ENCODE results near the gene ANKRD35.
"Not testable (repeated sequence)": the region's sequence is repeated elsewhere in the genome, so short reads cannot be mapped to it uniquely, and the experiment has no call there.

The ANKRD35 gene

GRCh38 chr1:145885738-145886287, at the start of gene ANKRD35:
ANKRD35 (minus strand) TSS chr1:145885866; CDS start chr1:145885758, 108 bp downstream.
- TF ChIP-seq CTCF (IDR thresholded peaks at IDR 0.05; ENCODE audit: low read depth, low read length, missing control alignments) = no peak
- DNase-seq = peak; percentile 74
- no peaks in the 10 kb centered on the region for H3K27me3 ChIP-seq (replicated peaks)
- H3K36me3 ChIP-seq (replicated peaks) = no peaks in the 10 kb centered on the region
- no peak within 1 kb of the TSS for H3K27ac ChIP-seq
- peak within 1 kb of the TSS; percentile 67 for H3K4me3 ChIP-seq (ENCODE audit: low read depth, low read length)
- in situ Hi-C loops (cut with HindIII; ENCODE audit: low pct_ligation_motif_present, low sequenced_read_pairs) = no loop called here

DNA sequence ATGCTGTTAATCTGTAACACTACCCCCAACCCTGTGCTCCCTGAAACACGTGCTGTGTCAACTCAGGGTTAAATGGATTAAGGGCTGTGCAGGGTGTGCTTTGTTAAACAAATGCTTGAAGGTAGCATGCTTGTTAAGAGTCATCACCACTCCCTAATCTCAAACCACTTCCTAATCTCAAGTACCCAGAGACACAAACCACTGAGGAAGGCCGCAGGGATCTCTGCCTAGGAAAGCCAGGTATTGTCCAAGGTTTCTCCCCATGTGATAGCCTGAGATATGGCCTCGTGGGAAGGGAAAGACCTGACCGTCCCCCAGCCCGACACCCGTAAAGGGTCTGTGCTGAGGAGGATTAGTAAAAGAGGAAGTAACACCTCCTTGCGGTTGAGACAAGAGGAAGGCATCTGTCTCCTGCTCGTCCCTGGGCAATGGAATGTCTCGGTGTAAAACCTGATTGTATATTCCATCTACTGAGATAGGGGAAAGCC, 46.9 kb upstream of the ANKRD35 start:
- H3K27me3 ChIP-seq (replicated peaks); H3K27ac ChIP-seq; DNase-seq; H3K4me3 ChIP-seq (ENCODE audit: low read depth, low read length); in situ Hi-C loops (cut with HindIII; ENCODE audit: low pct_ligation_motif_present, low sequenced_read_pairs): not testable (repeated sequence)
- H3K36me3 ChIP-seq (replicated peaks) = peaks cover 30% of the 10 kb centered on the region

- H3K4me3 ChIP-seq (ENCODE audit: low read depth, low read length) = peak overlapping the region; percentile 74
- H3K27ac ChIP-seq = peak overlapping the region; percentile 87
- in situ Hi-C loops (cut with HindIII; ENCODE audit: low pct_ligation_motif_present, low sequenced_read_pairs) = no loop called here
- peaks cover 15% of the 10 kb centered on the region for H3K36me3 ChIP-seq (replicated peaks)
- DNase-seq = no peak
- no peak for TF ChIP-seq CTCF (IDR thresholded peaks at IDR 0.05; ENCODE audit: low read depth, low read length, missing control alignments)
- no peaks in the 10 kb centered on the region for H3K27me3 ChIP-seq (replicated peaks)
These were observed 42.4 kb upstream of the ANKRD35 start for GRCh38 chr1:145927916-145928643.

GRCh38 chr1:145927063-145927886, 41.6 kb upstream of the ANKRD35 start, which contains the start of gene RBM8A:
RBM8A (minus strand) TSS chr1:145927484; CDS start chr1:145927426, 58 bp downstream.
- Histone ChIP-seq H3K27me3 (replicated peaks) (no peaks in the 10 kb centered on the region), H3K36me3 (replicated peaks) (peaks cover 11% of the 10 kb centered on the region), H3K27ac (peak within 1 kb of the TSS; percentile 87), H3K4me3 (ENCODE audit: low read depth, low read length) (peak within 1 kb of the TSS; percentile 74)
- in situ Hi-C loops (cut with HindIII; ENCODE audit: low pct_ligation_motif_present, low sequenced_read_pairs) = no loop called here
- peak; percentile 79 for TF ChIP-seq CTCF (IDR thresholded peaks at IDR 0.05; ENCODE audit: low read depth, low read length, missing control alignments)
- DNase-seq = peak; percentile 98

DNA sequence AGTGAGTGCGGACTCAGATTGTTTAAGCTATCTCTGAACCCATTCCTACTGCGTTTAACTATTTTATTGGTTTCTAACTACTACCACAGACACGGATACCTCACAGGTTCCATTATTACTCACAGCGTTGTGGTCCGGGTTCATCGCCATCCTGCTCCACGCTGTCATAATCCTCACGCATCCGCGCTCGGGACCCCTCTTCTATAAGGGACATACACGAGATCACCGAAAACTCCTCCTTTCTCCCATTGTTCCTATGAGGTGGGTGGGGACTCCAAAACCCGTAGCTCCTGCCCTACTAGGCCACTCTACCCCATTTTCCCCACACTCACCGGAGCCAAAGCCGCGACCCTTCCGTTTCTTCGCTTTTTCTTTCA, 41.0 kb upstream of the ANKRD35 start:
- in situ Hi-C loops (cut with HindIII; ENCODE audit: low pct_ligation_motif_present, low sequenced_read_pairs) = no loop called here
- Histone ChIP-seq H3K4me3 (ENCODE audit: low read depth, low read length) (peak overlapping the region; percentile 74), H3K27me3 (replicated peaks) (no peaks in the 10 kb centered on the region), H3K36me3 (replicated peaks) (peaks cover 9% of the 10 kb centered on the region), H3K27ac (peak overlapping the region; percentile 87)
- peak; percentile 9 for DNase-seq
- no peak for TF ChIP-seq CTCF (IDR thresholded peaks at IDR 0.05; ENCODE audit: low read depth, low read length, missing control alignments)

GRCh38 chr1:145922266-145922665, 36.6 kb upstream of the ANKRD35 start:
- H3K27ac ChIP-seq = no peak overlapping the region
- H3K4me3 ChIP-seq (ENCODE audit: low read depth, low read length) = no peak overlapping the region
- no peak for TF ChIP-seq CTCF (IDR thresholded peaks at IDR 0.05; ENCODE audit: low read depth, low read length, missing control alignments)
- H3K36me3 ChIP-seq (replicated peaks) = peaks cover 9% of the 10 kb centered on the region
- in situ Hi-C loops (cut with HindIII; ENCODE audit: low pct_ligation_motif_present, low sequenced_read_pairs) = no loop called here
- no peak for DNase-seq
- no peaks in the 10 kb centered on the region for H3K27me3 ChIP-seq (replicated peaks)

GRCh38 chr1:145920297-145920696, 34.6 kb upstream of the ANKRD35 start:
- H3K36me3 ChIP-seq (replicated peaks); H3K27me3 ChIP-seq (replicated peaks); H3K27ac ChIP-seq; DNase-seq; H3K4me3 ChIP-seq (ENCODE audit: low read depth, low read length); in situ Hi-C loops (cut with HindIII; ENCODE audit: low pct_ligation_motif_present, low sequenced_read_pairs): not testable (repeated sequence)

All from brain microvascular endothelial cell (primary cell).